ENCODE results near the gene PSMA5. TPM values are rescaled to one million over a fixed set of nuclear protein-coding genes. Genes with fewer than 3 reads are reported as not detected.

Gene PSMA5
- total RNA-seq, 1 experiment from 2014 or later: 169 TPM

- Histone ChIP-seq H3K79me2 (ENCODE audit: insufficient read depth, low read length) (no peaks in the 10 kb centered on the region), H3K27ac (ENCODE audit: low read depth, low read length) (no peak overlapping the region), H2AFZ (ENCODE audit: low read depth, low read length, poor library complexity, severe bottlenecking) (no peak overlapping the region), H3K27me3 (ENCODE audit: insufficient read depth, low read length) (no peaks in the 10 kb centered on the region), H3K9me2 (ENCODE audit: insufficient read depth) (no peaks in the 10 kb centered on the region), H3K4me1 (ENCODE audit: control insufficient read depth in 1 of 2, insufficient read depth in 2 of 2, low read length in 2 of 2) (peaks cover 5 to 17% of the 10 kb centered on the region in 2 experiments), H3K9me3 (ENCODE audit: control insufficient read depth in 1 of 2, insufficient read depth in 1 of 2, low read depth in 1 of 2, low read length in 2 of 2) (no peaks in the 10 kb centered on the region), H3K9ac (ENCODE audit: low read length) (no peak overlapping the region), H3K36me3 (ENCODE audit: control insufficient read depth in 1 of 2, insufficient read depth in 2 of 2, low read length in 2 of 2) (no peaks in the 10 kb centered on the region), H3K4me2 (ENCODE audit: low read length) (no peak overlapping the region), H3K4me3 (replicated peaks in 1 of 2; ENCODE audit: low read depth in 1 of 2, low read length in 2 of 2) (no peak overlapping the region), H4K20me1 (ENCODE audit: insufficient read depth) (no peaks in the 10 kb centered on the region)
- CTCF ChIA-PET: no interaction called here
- RAD21 ChIA-PET (ENCODE audit: low non-redundant PET in 1 of 2, low total read pairs in 2 of 2, uncharacterized antibody in 2 of 2, unreplicated experiment in 2 of 2): no interaction called here
- TF ChIP-seq POLR2AphosphoS5 (IDR thresholded peaks at IDR 0.05; ENCODE audit: low read depth, low read length): no peak
- no peak for TF ChIP-seq MAX (IDR thresholded peaks at IDR 0.05)
- no peak for TF ChIP-seq SRF (IDR thresholded peaks at IDR 0.05; ENCODE audit: low read depth)
- TF ChIP-seq JUND (IDR thresholded peaks at IDR 0.05): no peak
- TF ChIP-seq ZNF274 (IDR thresholded peaks at IDR 0.05; ENCODE audit: low read depth, low read length): no peak
- TF ChIP-seq RAD21 (IDR thresholded peaks at IDR 0.05; ENCODE audit: low read depth): no peak
- no peak for TF ChIP-seq ATF3 (IDR thresholded peaks at IDR 0.05)
- TF ChIP-seq CEBPB (IDR thresholded peaks at IDR 0.05; ENCODE audit: low read depth): no peak
- TF ChIP-seq EGR1 (IDR thresholded peaks at IDR 0.05; ENCODE audit: low read depth): no peak
- no peak for TF ChIP-seq YY1 (IDR thresholded peaks at IDR 0.05; ENCODE audit: extremely low read depth, insufficient replicate concordance, low read depth, low read length)
- no peak for TF ChIP-seq SIN3A (IDR thresholded peaks at IDR 0.05; ENCODE audit: low read depth)
- no peak for TF ChIP-seq ZBTB33 (IDR thresholded peaks at IDR 0.05; ENCODE audit: extremely low read depth, insufficient replicate concordance, low read length)
- TF ChIP-seq ZFX (IDR thresholded peaks at IDR 0.05): no peak
- no peak for TF ChIP-seq REST (IDR thresholded peaks at IDR 0.05; ENCODE audit: low read depth)
- TF ChIP-seq SP1 (IDR thresholded peaks at IDR 0.05; ENCODE audit: low read depth): no peak
- no peak for TF ChIP-seq CBX3 (IDR thresholded peaks at IDR 0.05; ENCODE audit: low read depth)
- TF ChIP-seq CTCF (IDR thresholded peaks at IDR 0.05 in 2 of 3, conservative IDR thresholded peaks at IDR 0.05 in 1 of 3; ENCODE audit: borderline replicate concordance in 1 of 3, insufficient read depth in 1 of 3, low read depth in 2 of 3, low read length in 2 of 3): no peak
- no peak for TF ChIP-seq FOSL1 (IDR thresholded peaks at IDR 0.05; ENCODE audit: low read depth)
- no peak for TF ChIP-seq EZH2phosphoT487 (IDR thresholded peaks at IDR 0.05; ENCODE audit: borderline replicate concordance)
- no peak for TF ChIP-seq POLR2A (IDR thresholded peaks at IDR 0.05; ENCODE audit: borderline replicate concordance, extremely low read depth, insufficient read depth, insufficient read length)
- POLR2A ChIA-PET: no interaction called here
- BruUV-seq (replicated peaks): no TSS peak
- DNase-seq (ENCODE audit: low read depth, low spot score) (no peak), ATAC-seq (no peak)
- intact Hi-C loops (cut with micrococcal nuclease): no loop called here
These were observed 17.2 kb upstream of the PSMA5 start for GRCh38 chr1:109443476-109443875.

Data from HCT116 (cell line).